GM12878 (cell line): ENCODE results near the gene DPP9. TPM values are rescaled to one million over a fixed set of nuclear protein-coding genes. Genes with fewer than 3 reads are reported as not detected.

Experiments
- ATF2 ChIP-seq: IDR thresholded peaks from 2 replicates; pipeline ENCODE4 v1.6.1; 2012; ENCODE audit warnings: low read length, inconsistent platforms
- BCLAF1 ChIP-seq: fragments of 450-650 bp; IDR thresholded peaks from 2 replicates; pipeline ENCODE4 v1.6.1; 2017; ENCODE audit warnings: antibody characterized with exemption, mild to moderate bottlenecking, moderate library complexity
- BHLHE40 ChIP-seq, 2 experiments: fragments of 450-650 bp in 1 of 2; IDR thresholded peaks; 2 replicates each; pipeline ENCODE4 v1.6.1; 2011 to 2017; ENCODE audit warnings: low read depth in 2 of 2, borderline replicate concordance in 1 of 2, improper control_type of control experiment in 1 of 2, low read length in 1 of 2, mild to moderate bottlenecking in 1 of 2
- EED ChIP-seq: sonication (generic); IDR thresholded peaks from 2 replicates; pipeline ENCODE4 v1.6.1; 2016; ENCODE audit warnings: antibody characterized with exemption, low read depth
- HSF1 ChIP-seq: fragments of 150-350 bp; IDR thresholded peaks from 2 replicates; pipeline ENCODE4 v1.6.1; 2014; ENCODE audit warnings: mild to moderate bottlenecking, low read depth, low read length
- KLF5 ChIP-seq: fragments of 450-650 bp; IDR thresholded peaks from 2 replicates; pipeline ENCODE4 v1.6.1; 2014; ENCODE audit warnings: mild to moderate bottlenecking; ENCODE audit not compliant: partially characterized antibody
- MTA2 ChIP-seq: fragments of 450-650 bp; IDR thresholded peaks from 2 replicates; pipeline ENCODE4 v1.6.1; 2016; ENCODE audit warnings: low read depth, mild to moderate bottlenecking, moderate library complexity
- NR2F1 ChIP-seq: fragments of 450-650 bp; conservative IDR thresholded peaks from 2 replicates; pipeline ENCODE4 v1.6.1; 2017; ENCODE audit warnings: mild to moderate bottlenecking
- PKNOX1 ChIP-seq: fragments of 450-650 bp; IDR thresholded peaks from 2 replicates; pipeline ENCODE4 v1.6.1; 2016; ENCODE audit warnings: mild to moderate bottlenecking
- RELB ChIP-seq: fragments of 450-650 bp; IDR thresholded peaks from 2 replicates; pipeline ENCODE4 v1.6.1; 2017; ENCODE audit warnings: low read depth, mild to moderate bottlenecking, moderate library complexity
- SMC3 ChIP-seq: IDR thresholded peaks from 2 replicates; pipeline ENCODE4 v1.6.1; 2011; ENCODE audit warnings: low read length, improper control_type of control experiment, borderline replicate concordance
- SRF ChIP-seq, 2 experiments: IDR thresholded peaks; 2 replicates each; pipeline ENCODE4 v1.6.1; 2011; ENCODE audit warnings: low read depth in 2 of 2, low read length in 2 of 2, mild to moderate bottlenecking in 1 of 2, moderate library complexity in 1 of 2
- WRNIP1 ChIP-seq: IDR thresholded peaks from 2 replicates; pipeline ENCODE4 v1.6.1; 2011; ENCODE audit warnings: low read depth, low read length, improper control_type of control experiment, borderline replicate concordance
- ZNF217 ChIP-seq: fragments of 450-650 bp; IDR thresholded peaks from 2 replicates; pipeline ENCODE4 v1.6.1; 2017; ENCODE audit warnings: antibody characterized with exemption, mild to moderate bottlenecking
- ZNF687 ChIP-seq: fragments of 450-650 bp; IDR thresholded peaks from 2 replicates; pipeline ENCODE4 v1.6.1; 2017; ENCODE audit warnings: mild to moderate bottlenecking, moderate library complexity
- polyA plus RNA-seq, 11 experiments: library from polyadenylated mRNA; depleted of rRNA in 4 of 11; unstranded in 6 of 11; stranded (reverse) in 5 of 11; fragments of >200 nt; fragmentation: Nextera tagmentation in 4 of 11; fragmentation: Illumina TruSeq in 1 of 11; extraction: Ambion mirVana in 4 of 11; extraction: Trizol in 1 of 11; gene quantifications; 1 replicate in 1 of 11; 2 replicates in 10 of 11; pipeline versions ENCODE4 v1.2.1 to v1.2.3, GENCODE V29; 2011 to 2016; ENCODE audit warnings: inconsistent platforms in 2 of 11, missing spikeins in 2 of 11, low read depth in 1 of 11
- total RNA-seq, 4 experiments: library from RNA; depleted of rRNA in 3 of 4; stranded (reverse); fragments of >200 nt in 3 of 4; fragmentation: Illumina TruSeq in 1 of 4; extraction: Trizol in 1 of 4; gene quantifications; 2 replicates each; pipeline versions ENCODE4 v1.2.1 to v1.2.3, GENCODE V29; 2013 to 2021

Gene DPP9
- total and polyA plus RNA-seq, 10 of the 15 experiments (the other 5 are each of a cell fraction or from before 2014, with no cell fraction given) = 0.64 to 58.6 (median 27.6) TPM

- TF ChIP-seq WRNIP1 = no peak
- TF ChIP-seq ATF2 = no peak
- TF ChIP-seq PKNOX1 = peak; percentile 6; the same call in 1 of the 2 replicates
- TF ChIP-seq ZNF687 = peak; percentile 37; the same call in 1 of the 2 replicates
- TF ChIP-seq EED = 0 out of 2 replicates have a peak, but pooled peaks have one; percentile 37
- TF ChIP-seq SMC3 = no peak
- TF ChIP-seq SRF (IDR thresholded peaks at IDR 0.05; ENCODE audit: low read depth in 2 of 2, low read length in 2 of 2) = 0 out of 4 replicates have a peak, but pooled peaks of 1 of the 2 experiments have one; percentile 5
- peak; percentile 79 for TF ChIP-seq RELB
- TF ChIP-seq HSF1 = no peak
- TF ChIP-seq NR2F1 = no peak
- no peak for TF ChIP-seq KLF5
- peak; percentile 70 for TF ChIP-seq MTA2
- TF ChIP-seq ZNF217 = no peak
- peak; percentile 83 to 88 for TF ChIP-seq BHLHE40 (IDR thresholded peaks at IDR 0.05; ENCODE audit: borderline replicate concordance in 1 of 2, low read depth in 2 of 2, low read length in 1 of 2)
- TF ChIP-seq BCLAF1 = no peak
Measured at GRCh38 chr19:4638828-4639530, 84.7 kb downstream of the DPP9 start, which contains the start of gene TNFAIP8L1 (continued).
